Parathyroid adenoma (tissue), 2 donors: Measurements from ENCODE around the gene NEDD4L.
"Not testable (repeated sequence)": the region's sequence is repeated elsewhere in the genome, so short reads cannot be mapped to it uniquely, and the experiment has no call there.

ENCODE experiments used
- H2AFZ ChIP-seq: fragments of 300-600 bp; sonication (generic); one replicate; pipeline ENCODE4 v1.7.0; 2017; ENCODE audit warnings: antibody characterized with exemption, mild to moderate bottlenecking
- H3K27ac ChIP-seq: fragments of 300-600 bp; sonication (generic); one replicate; pipeline ENCODE4 v1.7.0; 2017
- H3K27me3 ChIP-seq: fragments of 300-600 bp; sonication (generic); one replicate; pipeline ENCODE4 v1.7.0; 2017; ENCODE audit warnings: low read length; ENCODE audit not compliant: control insufficient read depth, insufficient read depth
- H3K36me3 ChIP-seq: fragments of 300-600 bp; sonication (generic); one replicate; pipeline ENCODE4 v1.7.0; 2017; ENCODE audit warnings: low read length; ENCODE audit not compliant: control insufficient read depth, insufficient read depth
- H3K4me1 ChIP-seq: fragments of 300-600 bp; sonication (generic); one replicate; pipeline ENCODE4 v1.7.0; 2017; ENCODE audit warnings: control low read depth
- H3K4me2 ChIP-seq: fragments of 300-600 bp; sonication (generic); one replicate; pipeline ENCODE4 v1.7.0; 2017; ENCODE audit warnings: low read length
- H3K4me3 ChIP-seq: fragments of 300-600 bp; sonication (generic); one replicate; pipeline ENCODE4 v1.7.0; 2017; ENCODE audit warnings: low read depth, low read length
- H3K79me2 ChIP-seq: fragments of 300-600 bp; sonication (generic); one replicate; pipeline ENCODE4 v1.7.0; 2017; ENCODE audit warnings: control low read depth
- H3K9ac ChIP-seq: fragments of 300-600 bp; sonication (generic); one replicate; pipeline ENCODE4 v1.7.0; 2017; ENCODE audit warnings: mild to moderate bottlenecking
- H3K9me3 ChIP-seq: fragments of 300-600 bp; sonication (generic); one replicate; pipeline ENCODE4 v1.7.0; 2017; ENCODE audit warnings: low read length; ENCODE audit not compliant: control insufficient read depth
- CTCF ChIP-seq: fragments of 300-600 bp; sonication (generic); IDR thresholded peaks from one replicate; pipeline ENCODE4 v1.7.0; 2017; ENCODE audit warnings: antibody characterized with exemption, mild to moderate bottlenecking
- donor health status: primary hyperparathyroidism.

Gene NEDD4L

GRCh38 chr18:58049000-58049688 lies 5.1 kb downstream of the NEDD4L start:
- no peak overlapping the region for H3K4me2 ChIP-seq
- no peaks in the 10 kb centered on the region for H3K27me3 ChIP-seq
- no peaks in the 10 kb centered on the region for H3K79me2 ChIP-seq
- no peak overlapping the region for H2AFZ ChIP-seq
- H3K4me1 ChIP-seq: peaks cover 4% of the 10 kb centered on the region
- no peak overlapping the region for H3K9ac ChIP-seq
- no peak for TF ChIP-seq CTCF
- no peak overlapping the region for H3K27ac ChIP-seq
- H3K36me3 ChIP-seq: no peaks in the 10 kb centered on the region
- no peaks in the 10 kb centered on the region for H3K9me3 ChIP-seq
- H3K4me3 ChIP-seq: no peak overlapping the region

- H3K4me1 ChIP-seq, H3K9me3 ChIP-seq, H2AFZ ChIP-seq, H3K27me3 ChIP-seq, H3K4me2 ChIP-seq, H3K9ac ChIP-seq, H3K36me3 ChIP-seq, H3K4me3 ChIP-seq, H3K79me2 ChIP-seq, H3K27ac ChIP-seq: not testable (repeated sequence)
Observed at GRCh38 chr18:58050963-58051362, 6.9 kb downstream of the NEDD4L start.

- TF ChIP-seq CTCF: peak; percentile 11
- Histone ChIP-seq H3K9ac (no peak overlapping the region), H3K4me2 (no peak overlapping the region), H2AFZ (peak overlapping the region; percentile 61), H3K4me3 (no peak overlapping the region), H3K9me3 (no peaks in the 10 kb centered on the region), H3K4me1 (peaks cover 11% of the 10 kb centered on the region), H3K79me2 (no peaks in the 10 kb centered on the region), H3K27me3 (no peaks in the 10 kb centered on the region), H3K27ac (peak overlapping the region; percentile 20), H3K36me3 (no peaks in the 10 kb centered on the region)
Observed at GRCh38 chr18:58051765-58052460, 7.9 kb downstream of the NEDD4L start.

GRCh38 chr18:58052960-58053359 lies 8.9 kb downstream of the NEDD4L start:
- no peaks in the 10 kb centered on the region for H3K27me3 ChIP-seq
- no peaks in the 10 kb centered on the region for H3K79me2 ChIP-seq
- H3K4me2 ChIP-seq: no peak overlapping the region
- TF ChIP-seq CTCF: no peak
- no peak overlapping the region for H2AFZ ChIP-seq
- H3K9me3 ChIP-seq: no peaks in the 10 kb centered on the region
- H3K4me3 ChIP-seq: no peak overlapping the region
- H3K9ac ChIP-seq: no peak overlapping the region
- peaks cover 13% of the 10 kb centered on the region for H3K4me1 ChIP-seq
- H3K36me3 ChIP-seq: no peaks in the 10 kb centered on the region
- H3K27ac ChIP-seq: no peak overlapping the region

- Histone ChIP-seq H3K27me3 (no peaks in the 10 kb centered on the region), H3K4me2 (no peak overlapping the region), H3K4me3 (no peak overlapping the region), H3K9ac (no peak overlapping the region), H3K79me2 (no peaks in the 10 kb centered on the region), H3K36me3 (no peaks in the 10 kb centered on the region), H3K4me1 (peaks cover 13% of the 10 kb centered on the region), H3K9me3 (no peaks in the 10 kb centered on the region), H2AFZ (no peak overlapping the region), H3K27ac (no peak overlapping the region)
- TF ChIP-seq CTCF: no peak
Observed at GRCh38 chr18:58054041-58054781, 10.2 kb downstream of the NEDD4L start.
